EH (cell line): Measurements from ENCODE around the gene CDC123.
A peak's percentile ranks its signal among the peaks of the same experiment; 100 is the strongest.
"Not testable (repeated sequence)": the region's sequence is repeated elsewhere in the genome, so short reads cannot be mapped to it uniquely, and the experiment has no call there.

Experiments used
- DNase-seq: peaks from one replicate; pipeline ENCODE4 v3.0.0-alpha.2; 2015; ENCODE audit warnings: low read depth

CDC123 gene

DNA sequence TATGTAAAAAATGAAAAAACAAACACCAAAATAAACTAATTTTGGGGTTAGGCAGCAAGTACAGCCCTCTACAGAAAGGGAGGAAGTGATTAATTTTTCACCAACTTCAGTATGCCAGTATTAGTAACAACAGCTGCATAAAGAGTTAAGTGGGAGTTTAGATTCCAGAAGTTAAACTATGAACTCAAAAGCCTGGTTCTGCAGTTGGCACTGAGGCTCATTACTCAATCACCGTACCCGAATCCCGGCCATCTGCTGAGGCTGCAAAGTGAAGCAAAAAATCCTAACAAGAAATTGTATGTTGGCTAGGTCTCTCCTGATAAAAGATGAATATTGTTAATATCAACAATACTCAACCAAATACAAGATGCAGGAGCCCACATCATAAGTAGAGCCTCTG lies 4.3 kb upstream of the CDC123 start:
- DNase-seq: no peak

DNA sequence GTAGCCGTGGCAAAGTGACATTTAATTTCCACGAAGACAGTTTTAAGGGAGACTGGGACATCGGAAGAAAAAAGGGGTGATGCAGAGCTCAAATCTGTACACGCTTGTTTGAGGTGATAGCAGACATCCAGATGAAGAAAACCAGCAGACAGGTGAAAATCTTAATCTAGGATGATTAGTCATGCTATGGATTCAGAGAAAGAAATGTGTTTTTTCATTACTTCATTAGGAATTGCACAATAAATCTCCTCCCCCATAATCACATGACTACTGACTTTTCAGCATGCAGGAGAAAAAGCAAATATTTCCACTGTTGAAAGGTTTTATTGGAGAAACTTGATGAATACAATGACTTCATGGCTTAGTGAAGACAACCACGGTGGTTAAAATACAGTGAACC lies 2.8 kb upstream of the CDC123 start:
- peak; percentile 46 for DNase-seq

DNA sequence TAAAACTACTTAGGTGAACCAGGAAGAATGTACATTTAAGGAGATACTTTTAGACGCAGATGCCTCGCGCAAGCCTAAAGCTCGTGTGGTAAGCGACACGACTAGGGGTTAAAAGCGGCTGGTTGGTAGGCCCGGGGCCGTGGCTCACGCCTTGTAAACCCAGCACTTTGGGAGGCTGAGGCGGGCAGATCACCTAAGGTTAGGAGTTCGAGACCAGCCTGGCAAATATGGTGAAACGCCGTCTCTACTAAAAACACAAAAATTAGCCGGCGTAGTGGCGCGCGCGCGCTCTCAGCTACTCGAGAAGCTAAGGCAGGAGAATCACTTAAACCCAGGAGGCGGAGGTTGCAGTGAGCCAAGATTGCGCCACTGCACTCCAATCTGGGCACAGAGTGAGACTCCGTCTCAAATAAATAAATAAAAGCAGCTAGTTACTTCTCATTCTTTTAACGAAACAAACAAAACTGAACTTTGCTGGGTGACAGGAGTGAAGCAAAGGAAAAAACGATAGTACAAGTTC lies 1.2 kb upstream of the CDC123 start:
- DNase-seq: peak; percentile 44

DNA sequence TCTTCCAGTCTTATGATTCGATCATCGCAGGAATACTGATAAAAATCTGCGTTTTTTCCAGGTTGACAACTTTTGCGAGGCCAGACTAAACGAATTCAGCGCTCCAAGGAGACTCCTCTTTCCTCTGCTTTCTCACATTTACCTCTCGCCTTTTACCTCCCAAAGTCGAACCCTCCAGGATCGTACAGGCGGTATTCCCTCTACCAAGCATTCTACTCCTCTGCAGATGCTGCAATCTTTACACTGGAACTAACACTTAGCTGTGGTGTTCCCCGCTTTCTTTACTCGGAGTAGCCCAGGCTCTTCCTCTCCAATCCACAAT lies 746 bp upstream of the CDC123 start:
- no peak for DNase-seq

DNA sequence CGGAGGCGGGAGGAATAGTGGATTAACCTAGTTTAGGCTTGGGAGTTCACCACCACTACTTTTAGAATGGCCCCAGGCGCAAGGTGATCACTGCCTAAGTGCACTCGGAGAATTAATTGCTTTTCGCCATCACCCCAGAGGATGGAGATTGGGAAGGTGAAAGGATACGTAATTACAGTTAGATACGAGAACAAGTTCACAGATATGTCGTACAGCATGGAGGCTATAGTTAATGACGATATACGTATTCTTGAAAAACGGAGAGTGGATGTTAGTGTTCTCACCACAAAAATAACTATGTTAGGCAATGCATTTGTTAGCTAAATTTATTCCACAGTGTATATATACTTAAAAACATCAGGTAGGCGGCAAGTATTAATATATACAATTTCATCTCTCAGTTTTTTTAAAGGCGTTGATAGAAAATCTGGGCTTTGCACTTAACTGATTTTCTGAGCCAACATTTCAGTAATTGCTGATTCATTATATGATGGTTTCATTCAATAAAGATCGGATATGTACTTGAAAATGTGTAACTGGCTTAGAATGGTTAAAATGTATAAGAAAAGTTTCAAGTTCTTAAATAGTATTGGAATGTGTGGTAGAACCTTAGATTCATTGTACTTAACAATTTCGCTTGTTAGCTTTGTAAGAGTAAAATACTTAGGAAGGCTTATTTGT lies 683 bp downstream of the CDC123 start:
- DNase-seq: no peak

DNA sequence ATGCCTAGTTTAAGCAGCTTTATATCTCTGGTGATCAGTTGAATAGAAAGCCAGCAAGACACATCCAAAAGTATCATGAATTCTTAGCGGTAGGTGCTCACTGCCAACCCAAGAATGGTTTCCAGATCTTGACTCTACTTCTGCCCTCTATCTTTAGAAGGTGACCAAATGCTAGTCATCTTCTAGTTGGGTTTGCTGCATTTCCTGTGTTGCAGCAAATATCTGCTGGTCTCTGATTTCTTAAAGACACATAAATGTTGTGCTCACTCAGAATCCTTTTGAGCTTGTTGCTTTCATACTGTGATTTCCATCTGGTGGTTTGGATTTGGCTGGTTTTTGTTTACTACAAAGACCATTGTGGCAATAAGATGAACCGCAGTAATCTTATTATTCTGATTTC lies 2.2 kb downstream of the CDC123 start:
- no peak for DNase-seq

DNA sequence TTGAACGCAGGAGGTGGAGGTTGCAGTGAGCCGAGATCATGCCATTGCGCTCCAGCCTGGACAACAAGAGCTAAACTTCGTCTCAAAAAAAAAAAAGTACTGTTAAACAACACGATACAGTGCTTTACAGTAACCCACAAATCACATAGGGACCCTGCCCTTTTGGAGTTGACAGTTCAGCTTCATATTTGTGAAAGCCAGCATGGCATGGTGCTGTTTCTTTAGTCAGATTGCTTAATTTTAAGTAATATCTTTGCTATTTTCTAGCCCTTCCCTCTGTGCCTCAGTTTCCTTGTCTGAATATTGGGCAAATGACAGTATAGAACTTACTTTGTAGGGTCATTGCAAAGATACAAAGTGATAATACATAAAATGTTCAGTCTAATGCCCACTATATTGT lies 4.9 kb downstream of the CDC123 start:
- no peak for DNase-seq

DNA sequence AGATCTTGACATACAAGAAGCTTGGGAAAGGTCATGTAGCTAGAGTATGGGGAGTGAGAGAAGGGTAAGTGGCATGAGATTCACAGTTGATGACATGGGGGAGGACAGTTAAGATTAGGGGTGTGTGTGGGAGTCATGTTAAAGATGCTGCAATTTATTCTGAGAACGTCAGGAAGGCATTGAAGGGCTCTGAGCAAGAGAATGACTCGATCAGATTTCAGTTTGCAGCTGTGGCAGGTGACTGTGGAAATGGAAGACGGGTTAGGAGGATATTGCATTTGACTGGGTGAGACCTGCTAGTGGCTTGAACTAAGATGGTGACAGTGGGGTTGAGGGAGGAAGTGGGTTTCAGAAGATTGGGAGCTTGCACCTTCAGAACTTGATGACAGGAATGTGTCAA lies 5.6 kb downstream of the CDC123 start:
- DNase-seq: no peak

DNA sequence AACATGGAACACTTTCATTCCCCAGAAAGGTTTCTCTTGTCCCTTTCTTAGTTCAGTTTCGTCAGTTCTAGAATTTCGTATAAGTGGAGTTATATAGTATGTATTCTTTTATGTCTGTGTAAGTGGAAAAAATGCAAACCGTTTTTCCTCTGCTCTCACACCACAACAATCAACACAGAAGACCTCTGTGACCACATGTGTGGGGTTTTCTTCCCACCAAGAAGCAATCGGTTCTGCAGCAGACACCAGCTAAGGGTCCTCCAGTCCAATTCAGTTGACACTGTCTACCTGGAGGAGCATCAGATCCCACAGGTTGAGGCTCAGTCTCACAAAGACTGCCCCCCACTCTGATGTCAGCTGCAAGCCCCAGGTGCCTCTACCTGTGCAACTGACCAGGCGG lies 6.2 kb downstream of the CDC123 start:
- no peak for DNase-seq

DNA sequence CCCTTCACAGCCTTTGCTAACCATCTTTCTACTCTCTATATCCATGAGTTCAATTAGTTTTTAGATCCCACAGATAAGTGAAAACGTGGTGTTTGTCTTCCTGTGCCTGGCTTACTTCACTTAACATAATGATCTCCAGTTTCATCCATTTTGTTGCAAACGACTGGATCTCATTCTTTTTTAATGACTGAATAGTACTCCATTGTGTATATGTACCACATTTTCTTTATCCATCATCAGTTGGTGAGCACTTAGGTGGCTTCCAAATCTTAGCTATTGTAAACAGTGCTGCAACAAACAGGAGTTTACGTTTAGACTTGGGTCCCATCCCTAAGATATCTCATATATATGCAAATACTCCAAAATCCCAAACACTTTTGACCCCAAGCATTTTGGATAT lies 9.1 kb downstream of the CDC123 start:
- DNase-seq: no peak

DNA sequence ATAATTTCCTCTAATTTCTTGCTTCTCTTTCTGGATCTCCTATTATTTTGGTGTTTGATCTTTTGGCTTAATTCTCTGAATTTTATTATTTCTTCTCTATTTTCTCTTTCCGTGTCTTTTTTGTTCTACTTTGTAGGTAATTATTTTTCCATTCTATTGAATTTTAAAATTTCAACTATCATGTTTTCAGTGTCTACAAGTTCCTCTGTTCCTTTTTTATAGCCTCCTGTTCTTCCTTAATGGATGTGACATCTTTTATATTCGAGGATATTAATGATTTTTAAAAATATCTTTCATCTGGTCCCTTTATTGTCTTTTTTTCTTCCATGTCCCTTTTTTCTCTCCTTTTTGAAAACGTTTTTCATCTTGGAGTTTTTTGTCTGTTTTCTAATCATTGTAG lies 11.1 kb downstream of the CDC123 start:
- no peak for DNase-seq

DNA sequence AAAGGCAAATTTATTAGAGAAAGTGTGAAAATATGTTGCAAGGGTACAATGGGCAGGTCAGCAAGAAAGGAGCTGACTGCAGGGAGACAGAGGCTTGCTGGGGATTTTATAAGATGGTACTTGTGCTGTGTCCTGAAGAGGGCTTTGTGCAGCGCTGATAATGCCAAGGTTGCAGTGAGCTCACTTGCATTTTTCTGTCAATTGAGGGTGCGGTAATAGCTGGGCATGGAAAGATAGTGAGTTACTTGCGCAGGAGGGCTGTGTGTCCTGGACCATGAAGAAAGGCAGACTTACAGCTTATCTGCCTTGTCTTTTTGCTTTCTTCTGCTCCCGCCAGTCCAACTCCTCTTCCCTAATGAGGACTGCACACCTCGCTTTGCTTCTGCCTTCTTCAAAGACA lies 12.5 kb downstream of the CDC123 start:
- DNase-seq: no peak

DNA sequence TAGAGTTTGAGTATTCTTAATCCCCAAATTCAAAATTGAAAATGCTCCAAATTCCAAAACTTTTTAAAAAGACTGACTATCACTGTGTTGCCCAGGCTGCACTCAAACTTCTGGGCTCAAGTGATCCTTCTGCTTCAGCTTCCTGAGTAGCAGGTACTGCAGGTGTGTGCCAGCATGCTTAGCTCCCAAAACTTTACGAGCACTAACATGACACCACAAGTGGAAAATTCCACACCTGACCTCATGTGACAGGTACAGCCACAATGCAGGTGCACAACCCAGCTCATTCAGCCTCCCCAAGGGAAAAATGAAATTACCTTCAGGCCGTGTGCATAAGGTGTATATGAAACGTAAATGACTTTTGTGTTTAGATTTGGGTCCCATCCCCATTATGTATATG lies 16.5 kb downstream of the CDC123 start:
- DNase-seq: no peak

DNA sequence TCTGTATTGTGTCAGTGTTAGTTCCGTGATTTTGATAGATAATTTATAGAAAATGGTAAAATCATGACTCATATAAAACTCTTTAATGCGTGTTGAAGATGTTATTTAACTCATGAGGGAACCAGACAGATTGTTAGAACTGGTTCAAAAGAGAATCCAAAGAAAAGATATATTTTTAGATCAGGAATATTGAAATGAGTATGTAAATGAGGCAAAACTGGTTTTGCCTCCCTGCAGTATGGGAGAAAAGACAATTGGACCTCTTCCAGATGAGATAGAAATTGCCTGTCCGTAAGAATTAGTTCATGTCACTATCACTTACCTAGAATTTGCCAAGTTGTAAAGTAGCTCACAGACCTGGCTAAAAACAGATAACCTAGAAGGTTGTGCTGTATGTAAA lies 17.6 kb downstream of the CDC123 start:
- no peak for DNase-seq

DNA sequence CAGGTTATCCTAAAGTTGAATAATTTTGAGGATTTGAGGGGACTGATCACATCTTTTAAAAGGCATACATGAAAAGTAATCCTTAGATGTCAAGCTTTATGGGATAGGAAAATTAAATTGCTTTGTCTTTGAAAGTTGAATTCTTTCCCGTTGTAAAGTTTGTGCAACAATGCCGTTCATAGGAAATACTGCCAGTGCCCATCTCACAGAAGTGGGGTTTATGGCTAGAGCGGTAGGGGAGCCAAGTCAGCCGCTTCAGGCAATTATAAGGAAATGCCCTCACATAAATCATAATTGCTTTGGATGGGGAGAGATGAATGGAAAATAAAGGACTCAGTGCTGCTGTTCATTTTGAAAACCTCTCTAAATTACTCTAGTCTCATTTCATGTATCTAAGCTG lies 18.1 kb downstream of the CDC123 start:
- no peak for DNase-seq

DNA sequence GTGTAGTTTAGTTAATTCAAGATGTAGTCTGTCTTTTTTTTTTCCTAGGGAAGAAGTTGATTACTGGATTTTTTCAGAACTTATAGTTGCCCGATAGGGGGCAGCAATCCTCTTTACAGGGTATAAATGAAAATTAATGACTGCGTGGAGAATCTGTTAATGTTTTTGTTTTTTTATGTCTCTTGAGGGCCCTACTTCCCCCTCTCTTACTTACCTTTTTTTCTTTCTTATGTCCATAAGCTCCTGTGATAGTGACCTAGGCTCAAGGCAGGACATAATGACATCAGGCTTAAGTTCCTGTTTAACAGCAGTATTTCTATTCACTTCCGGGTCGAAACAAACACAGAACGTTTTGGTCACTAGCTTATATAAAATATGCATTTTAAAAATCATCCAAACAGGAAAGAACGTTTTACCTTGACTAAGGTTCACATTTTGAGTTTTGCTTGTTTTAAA lies 18.8 kb downstream of the CDC123 start:
- peak; percentile 64 for DNase-seq

DNA sequence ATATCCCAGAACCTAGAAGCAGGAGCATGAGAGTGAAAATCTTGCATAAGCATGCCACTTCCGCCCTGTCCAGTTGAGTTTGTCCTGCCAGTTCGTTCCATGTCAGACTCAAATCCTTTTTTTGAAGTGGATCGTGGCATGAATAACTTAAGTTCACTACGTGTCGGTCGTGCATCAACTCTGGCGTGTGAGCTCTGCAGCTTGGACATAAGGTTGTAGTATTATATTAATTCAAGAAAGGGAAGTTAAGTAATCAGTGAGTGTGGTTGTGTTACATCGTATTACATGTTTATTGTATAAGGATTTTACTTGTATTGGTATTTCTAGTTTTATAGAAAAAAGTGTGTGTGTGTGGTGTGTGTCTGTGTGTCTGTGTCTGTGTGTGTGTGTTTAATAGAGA lies 23.0 kb downstream of the CDC123 start:
- no peak for DNase-seq

DNA sequence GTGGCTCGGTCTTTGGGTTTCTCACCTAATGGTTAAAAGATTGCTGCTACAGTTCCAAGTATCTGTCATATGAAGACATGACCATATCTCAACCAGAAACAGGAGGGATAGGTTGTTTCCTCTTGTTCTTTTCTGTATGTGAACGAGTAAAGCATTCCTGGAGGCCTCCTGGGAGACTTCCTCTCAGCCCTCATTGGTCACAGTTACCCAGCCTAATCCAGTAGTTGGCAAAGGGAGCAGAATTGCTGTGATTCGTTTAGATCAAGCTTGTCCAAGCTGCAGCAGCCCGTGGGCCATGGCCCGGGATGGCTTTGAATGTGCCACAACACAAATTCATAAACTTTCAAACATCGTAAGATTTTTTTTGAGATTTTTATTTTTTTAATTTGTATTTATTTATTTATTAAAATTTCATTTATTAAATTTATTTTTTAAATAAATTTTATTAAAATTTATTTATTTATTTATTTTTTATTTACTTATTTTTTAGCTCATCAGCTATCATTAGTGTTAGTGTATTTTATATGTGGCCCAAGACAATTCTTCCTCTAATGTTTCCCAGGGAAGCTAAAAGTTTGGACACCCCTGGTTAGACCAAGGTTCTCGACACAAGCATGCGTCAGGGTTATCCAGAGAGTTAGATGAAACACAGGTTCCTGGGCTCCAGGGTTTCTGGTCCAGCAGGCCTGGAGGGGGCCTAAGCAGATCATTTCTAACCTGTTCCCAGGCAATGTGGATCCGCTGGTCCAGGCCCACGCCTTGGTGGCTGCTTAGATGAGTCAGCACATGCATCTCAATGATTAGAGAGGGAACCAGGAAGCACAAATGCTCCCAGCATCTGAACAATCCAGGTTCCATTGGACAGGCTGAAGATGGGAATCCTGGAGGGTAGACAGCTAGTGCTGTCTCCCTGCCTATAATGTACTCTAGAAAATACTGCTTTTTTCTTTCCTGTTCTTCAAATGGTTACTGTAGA lies 25.6 kb downstream of the CDC123 start:
- peak; percentile 32 for DNase-seq

DNA sequence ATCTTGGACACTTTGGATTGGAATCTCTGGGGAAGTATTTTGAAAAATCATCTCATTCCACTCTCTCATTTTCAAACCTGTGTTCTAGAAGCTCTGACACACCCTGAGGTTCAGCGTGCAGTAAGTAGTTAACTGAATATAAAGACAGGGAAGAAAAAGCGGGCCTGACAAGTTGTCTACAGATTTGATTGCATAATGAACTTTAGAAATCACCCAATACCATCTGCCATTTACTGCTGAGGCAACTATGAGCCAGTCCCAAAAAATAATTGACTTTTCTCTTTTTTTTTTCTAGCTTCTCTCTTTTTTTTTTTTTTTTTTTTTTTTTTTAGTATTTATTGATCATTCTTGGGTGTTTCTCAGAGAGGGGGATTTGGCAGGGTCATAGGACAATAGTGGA lies 29.5 kb downstream of the CDC123 start:
- DNase-seq: no peak

DNA sequence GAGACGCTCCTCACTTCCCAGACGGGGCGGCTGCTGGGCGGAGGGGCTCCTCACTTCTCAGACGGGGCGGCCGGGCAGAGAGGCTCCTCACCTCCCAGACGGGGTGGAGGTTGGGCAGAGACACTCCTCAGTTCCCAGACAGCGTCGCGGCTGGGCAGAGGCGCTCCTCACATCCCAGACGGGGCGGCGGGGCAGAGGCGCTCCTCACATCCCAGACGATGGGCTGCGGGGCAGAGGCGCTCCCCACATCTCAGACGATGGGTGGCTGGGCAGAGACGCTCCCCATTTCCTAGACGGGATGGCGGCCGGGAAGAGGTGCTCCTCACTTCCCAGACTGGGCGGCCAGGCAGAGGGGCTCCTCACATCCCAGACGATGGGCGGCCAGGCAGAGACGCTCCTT lies 30.4 kb downstream of the CDC123 start:
- not testable (repeated sequence) for DNase-seq

DNA sequence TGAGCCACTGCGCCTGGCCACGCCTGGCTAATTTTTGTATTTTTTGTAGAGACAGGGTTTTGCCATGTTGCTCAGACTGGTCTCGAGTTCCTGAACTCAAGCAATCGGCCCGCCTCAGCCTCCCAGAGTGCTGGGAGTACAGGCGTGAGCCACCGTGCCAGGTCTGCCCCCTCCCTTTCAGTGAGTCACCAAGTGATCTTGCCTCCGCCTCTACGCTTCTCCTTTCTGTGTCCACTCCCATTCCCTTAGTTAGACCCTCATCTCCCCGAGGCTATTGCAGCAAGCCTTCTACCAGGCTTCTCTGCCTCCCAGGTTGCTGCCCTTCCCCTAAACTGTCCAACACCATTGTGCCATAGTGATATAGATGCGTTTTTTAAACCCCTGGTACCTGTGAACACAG lies 32.9 kb downstream of the CDC123 start:
- DNase-seq: no peak

DNA sequence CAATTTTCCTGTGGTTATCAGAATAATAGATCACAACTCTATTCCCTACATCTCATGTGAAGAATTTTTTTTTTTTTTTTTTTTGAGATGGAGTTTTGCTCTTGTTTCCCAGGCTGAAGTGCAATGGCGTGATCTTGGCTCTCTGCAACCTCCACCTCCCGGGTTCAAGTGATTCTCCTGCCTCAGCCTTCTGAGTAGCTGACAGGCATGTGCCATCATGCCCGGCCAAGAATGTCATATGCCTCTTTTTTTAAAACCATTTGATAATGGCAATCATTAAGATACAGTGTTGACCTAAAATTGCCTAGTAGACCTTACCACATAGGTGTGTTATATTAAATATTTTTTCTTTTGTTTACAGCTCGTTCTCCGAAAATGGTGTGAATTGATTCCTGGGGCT lies 38.7 kb downstream of the CDC123 start:
- not testable (repeated sequence) for DNase-seq

DNA sequence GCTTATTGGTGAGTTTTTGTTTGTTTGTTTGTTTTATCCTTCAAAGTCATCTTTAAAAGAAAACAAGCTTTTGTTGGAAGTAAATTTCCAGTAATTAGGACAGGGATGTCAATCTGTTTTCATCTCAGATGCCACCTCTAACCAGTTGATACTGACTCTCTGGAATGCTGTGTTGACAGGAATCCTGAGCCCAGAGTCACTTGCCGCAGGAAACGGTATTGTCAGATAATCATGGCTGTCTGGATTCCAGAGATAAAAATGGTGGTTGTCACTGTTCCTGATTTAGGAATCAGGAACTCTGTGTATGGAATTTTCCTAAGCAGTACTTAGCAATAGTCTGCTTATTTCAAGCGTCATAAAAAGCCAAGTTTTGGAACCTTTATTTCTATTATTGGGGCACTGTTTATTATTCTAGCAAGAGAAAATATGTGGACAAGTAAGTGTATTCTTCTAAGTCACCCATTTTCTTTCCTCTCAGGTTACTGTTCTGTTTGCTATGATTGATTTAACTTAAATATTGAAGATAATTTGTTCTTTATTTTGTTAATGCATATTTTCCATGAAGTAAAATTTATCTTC lies 39.2 kb downstream of the CDC123 start:
- peak; percentile 25 for DNase-seq
